Heart right ventricle (tissue), 16 donors: ENCODE data around the gene ZDHHC1. TPM values are rescaled to one million over a fixed set of nuclear protein-coding genes. Genes with fewer than 3 reads are reported as not detected.
A peak's percentile ranks its signal among the peaks of the same experiment; 100 is the strongest.

ENCODE experiments used
- ATAC-seq, 8 donors: fragments of 200-7000 bp; cut with Tn5 transposase; one replicate each; pipeline ENCODE4 v1.9.1; 2020; ENCODE audit warnings: mild to moderate bottlenecking in 8 of 8, moderate library complexity in 8 of 8, moderate number of reproducible peaks in 1 of 8
- DNase-seq, 2 donors: peaks; one replicate each; pipeline ENCODE4 v3.0.0-alpha.2; 2020
- H3K27ac ChIP-seq, 10 donors: fragments of 200-600 bp; sonication (generic) in 2 of 10; one replicate each; pipeline versions ENCODE4 v1.5.0 to v1.8.0; 2020 to 2022; ENCODE audit warnings: mild to moderate bottlenecking in 3 of 10
- H3K27me3 ChIP-seq, 7 donors: fragments of 200-600 bp; one replicate each; pipeline ENCODE4 v1.8.0; 2021 to 2022; ENCODE audit warnings: mild to moderate bottlenecking in 2 of 7
- H3K36me3 ChIP-seq, 9 donors: fragments of 200-600 bp; sonication (generic) in 1 of 9; one replicate each; pipeline versions ENCODE4 v1.5.0 to v1.8.0; 2020 to 2022; ENCODE audit warnings: mild to moderate bottlenecking in 2 of 9
- H3K4me1 ChIP-seq, 9 donors: fragments of 200-600 bp; sonication (generic) in 1 of 9; one replicate each; pipeline versions ENCODE4 v1.5.0 to v1.8.0; 2020 to 2022; ENCODE audit warnings: mild to moderate bottlenecking in 4 of 9
- H3K4me3 ChIP-seq, 10 donors: fragments of 200-600 bp; sonication (generic) in 2 of 10; one replicate each; pipeline versions ENCODE4 v1.5.0 to v1.8.0; 2020 to 2022; ENCODE audit warnings: mild to moderate bottlenecking in 7 of 10, moderate library complexity in 2 of 10
- H3K9me3 ChIP-seq, 11 donors: fragments of 200-600 bp in 10 of 11; sonication (generic) in 2 of 11; one replicate each; pipeline versions ENCODE4 v1.5.0 to v1.8.0; 2013 to 2022; ENCODE audit warnings: mild to moderate bottlenecking in 2 of 11, control low read depth in 1 of 11, moderate library complexity in 1 of 11
- CTCF ChIP-seq, 9 donors: fragments of 200-600 bp; sonication (generic) in 2 of 9; IDR thresholded peaks; one replicate each; pipeline versions ENCODE4 v1.5.0 to v1.8.0; 2021 to 2022; ENCODE audit warnings: antibody characterized with exemption in 9 of 9, mild to moderate bottlenecking in 5 of 9, moderate library complexity in 1 of 9
- WGBS, 2 donors: extraction: QIAGEN DNeasy Blood & Tissue Kit; methylation state at CpG; one replicate each; pipeline ENCODE4 v1.1.7; 2013; ENCODE audit warnings: inconsistent platforms in 1 of 2; 5-methylcytosine and 5-hydroxymethylcytosine counted together
- intact Hi-C, 10 donors: fragments of 100-400 bp; cut with DNase I; formaldehyde crosslinking; loops; one replicate each; pipeline versions ENCODE4 v1.11.1 to v1.14.2; 2022
- long read RNA-seq, 3 donors: library from polyadenylated mRNA; unstranded; transcript quantifications; one replicate each; pipeline ENCODE4 v2.0.0, GENCODE V29; 2020 to 2021
- polyA plus RNA-seq, 2 donors: library from polyadenylated mRNA; stranded (reverse); fragments of 200-250 nt; gene quantifications; one replicate each; pipeline ENCODE4 v1.2.3, GENCODE V29; 2013
- total RNA-seq, 10 donors: library from RNA; stranded (reverse); fragmentation: NEBNext Ultra II Directional in 3 of 10; extraction: Animal tissue kit (Norgen Biotek cat#: 25700) in 3 of 10; gene quantifications; one replicate each; pipeline versions ENCODE4 v1.2.1 to v1.2.4, GENCODE V29; 2021 to 2023
- donor health status: Arrhythmogenic right ventricular cardiomyopathy.
- donor health status: ischemic (EF 13 %, LVEDD 7.1; RV severe dilation, severe dysfunction).
- donor health status: healthy with polysubstance abuse.
- donor health status: DM: no; HTN: yes; CAD: no.
- donor health status: DM: no; HTN: no; CAD: no.
- donor health status: ischemic (EF 25% LVEDD 6.9; RV normal size, moderate dysfunction).
- donor health status: ischemic (EF 25% LVEDD 5.7; RV mildly dilated, moderate dysfunction).
- donor health status: healthy.
- donor health status: DM: yes; HTN: yes; CAD: no.
- donor health status: Ischemic cardiomyopathy.
- donor health status: ischemic (EF 35%, LVEDD 5.7; RV mildly dilated, moderate dysfunction).
- donor health status: nonischemic (EF 11% LVEDD 7.7; RV severe dilation, severe dysfunction).
- donor health status: DM: yes; HTN: yes; CAD: no.
- donor health status: PGD.
- donor health status: ischemic (EF 29% LVEDD 5.4; RV normal size, mild dysfunction).
- donor health status: nonischemic (EF 23%, LVEDD 6.1; RV moderate dilation, normal function).

Gene ZDHHC1
- total RNA-seq (1 to 10 TPM; 3.2 to 6.3 (median 4.2) TPM), polyA plus RNA-seq (1 to 10 TPM; 3.6 to 4.4 TPM)
- long read RNA-seq, donor 1, partial matches to known transcripts, result 3 of 7 reads
- long read RNA-seq, donor 1, other reads (novel, unspliced or antisense), result 2 of 7 reads
- long read RNA-seq, donor 2, partial matches to known transcripts, result 4 of 10 reads
- long read RNA-seq, donor 2, other reads (novel, unspliced or antisense), result 6 of 10 reads
- long read RNA-seq, donor 3, result 0 reads

- WGBS, 2 donors, result 1% methylated on average over 69 to 73 of the region's 73 CpGs
- peaks cover 0 to 9% (median 0%) of the 10 kb centered on the region in 7 donors for H3K27me3 ChIP-seq
- H3K36me3 ChIP-seq, result no peaks in the 10 kb centered on the region
- H3K9me3 ChIP-seq, result no peaks in the 10 kb centered on the region
- H3K27ac ChIP-seq, result peak within 1 kb of the TSS; percentile 38 to 93 (median 87)
- TF ChIP-seq CTCF (IDR thresholded peaks at IDR 0.05), result peak; percentile 22 to 76 (median 62)
- DNase-seq (peak; percentile 68 to 83), ATAC-seq (peak; percentile 95 to 97 (median 96))
- H3K4me3 ChIP-seq, result peak within 1 kb of the TSS; percentile 78 to 96 (median 92)
- H3K4me1 ChIP-seq, result peaks cover 0 to 33% (median 13%) of the 10 kb centered on the region in 9 donors
- intact Hi-C loops, result loop anchor here in 1 of 10 donors (10.0 kb wide), 1 partner anchor 141 kb away; the partner anchor contains the start of gene PLEKHG4
Measured at GRCh38 chr16:67415872-67416793, at the start of gene ZDHHC1. Gene ZDHHC1, minus strand, starts transcription at chr16:67416477. Its CDS starts 8,702 bp downstream, at chr16:67407775.

GRCh38 chr16:67464565-67464964, 48.3 kb upstream of the ZDHHC1 start:
- intact Hi-C loops, result loop anchor here in 7 of 10 donors (2.0 to 10.0 kb wide), 6 partner anchors 36 to 100 kb away; no protein-coding TSS in a partner anchor
- no peak overlapping the region for H3K4me3 ChIP-seq
- ATAC-seq (no peak), DNase-seq (no peak)
- peaks cover 0 to 20% (median 0%) of the 10 kb centered on the region in 9 donors for H3K36me3 ChIP-seq
- no peaks in the 10 kb centered on the region for H3K9me3 ChIP-seq
- 88 to 96% methylated on average over 2 of the region's 2 CpGs for WGBS, 2 donors
- peaks cover 22 to 86% (median 66%) of the 10 kb centered on the region in 9 donors for H3K4me1 ChIP-seq
- no peak for TF ChIP-seq CTCF (IDR thresholded peaks at IDR 0.05)
- no peak overlapping the region for H3K27ac ChIP-seq
- H3K27me3 ChIP-seq, result no peaks in the 10 kb centered on the region

GRCh38 chr16:67463691-67464090, 47.4 kb upstream of the ZDHHC1 start:
- WGBS, 2 donors, result 81 to 96% methylated on average over 4 of the region's 4 CpGs
- no peak for DNase-seq
- Histone ChIP-seq H3K4me1 (peaks cover 31 to 86% (median 72%) of the 10 kb centered on the region in 9 donors), H3K27me3 (no peaks in the 10 kb centered on the region), H3K9me3 (no peaks in the 10 kb centered on the region), H3K36me3 (peaks cover 0 to 20% (median 0%) of the 10 kb centered on the region in 9 donors), H3K27ac (no peak overlapping the region), H3K4me3 (no peak overlapping the region)
- no peak for TF ChIP-seq CTCF (IDR thresholded peaks at IDR 0.05)
- intact Hi-C loops, result loop anchor here in 7 of 10 donors (2.0 to 10.0 kb wide), 6 partner anchors 35 to 99 kb away; no protein-coding TSS in a partner anchor
- no peak for ATAC-seq

GRCh38 chr16:67463059-67463458, 46.8 kb upstream of the ZDHHC1 start:
- Histone ChIP-seq H3K27ac (no peak overlapping the region), H3K36me3 (peaks cover 0 to 20% (median 0%) of the 10 kb centered on the region in 9 donors), H3K9me3 (no peaks in the 10 kb centered on the region), H3K4me1 (peaks cover 37 to 86% (median 75%) of the 10 kb centered on the region in 9 donors), H3K27me3 (no peaks in the 10 kb centered on the region), H3K4me3 (no peak overlapping the region)
- DNase-seq (no peak), ATAC-seq (no peak)
- intact Hi-C loops, result loop anchor here in 5 of 10 donors (5.0 to 10.0 kb wide), 3 partner anchors 36 to 98 kb away; no protein-coding TSS in a partner anchor
- TF ChIP-seq CTCF (IDR thresholded peaks at IDR 0.05), result no peak
- WGBS, 2 donors, result 75 to 87% methylated on average over 5 of the region's 5 CpGs
